Liver (tissue), 3 donors: ENCODE measurements around the gene TPSB2.

Experiments
- EGR1 ChIP-seq, 2 donors: IDR thresholded peaks; 2 replicates each; pipeline ENCODE4 v1.6.1; 2016 to 2018; ENCODE audit warnings: antibody characterized with exemption in 2 of 2, low read depth in 2 of 2
- REST ChIP-seq: IDR thresholded peaks from 2 replicates; pipeline ENCODE4 v1.6.1; 2016; ENCODE audit warnings: antibody characterized with exemption, mild to moderate bottlenecking
- ZBTB33 ChIP-seq: IDR thresholded peaks from 2 replicates; pipeline ENCODE4 v1.6.1; 2016; ENCODE audit warnings: antibody characterized with exemption
- TF ChIP-seq, protein P1 (sequence below): fragments of 150-350 bp; IDR thresholded peaks from 2 replicates; pipeline ENCODE4 v1.5.1; 2017; ENCODE audit warnings: improper control_type of control experiment, low read depth, low read length; ENCODE audit not compliant: missing input control
- donor health status: healthy.
- donor health status: healthy.

DNA sequence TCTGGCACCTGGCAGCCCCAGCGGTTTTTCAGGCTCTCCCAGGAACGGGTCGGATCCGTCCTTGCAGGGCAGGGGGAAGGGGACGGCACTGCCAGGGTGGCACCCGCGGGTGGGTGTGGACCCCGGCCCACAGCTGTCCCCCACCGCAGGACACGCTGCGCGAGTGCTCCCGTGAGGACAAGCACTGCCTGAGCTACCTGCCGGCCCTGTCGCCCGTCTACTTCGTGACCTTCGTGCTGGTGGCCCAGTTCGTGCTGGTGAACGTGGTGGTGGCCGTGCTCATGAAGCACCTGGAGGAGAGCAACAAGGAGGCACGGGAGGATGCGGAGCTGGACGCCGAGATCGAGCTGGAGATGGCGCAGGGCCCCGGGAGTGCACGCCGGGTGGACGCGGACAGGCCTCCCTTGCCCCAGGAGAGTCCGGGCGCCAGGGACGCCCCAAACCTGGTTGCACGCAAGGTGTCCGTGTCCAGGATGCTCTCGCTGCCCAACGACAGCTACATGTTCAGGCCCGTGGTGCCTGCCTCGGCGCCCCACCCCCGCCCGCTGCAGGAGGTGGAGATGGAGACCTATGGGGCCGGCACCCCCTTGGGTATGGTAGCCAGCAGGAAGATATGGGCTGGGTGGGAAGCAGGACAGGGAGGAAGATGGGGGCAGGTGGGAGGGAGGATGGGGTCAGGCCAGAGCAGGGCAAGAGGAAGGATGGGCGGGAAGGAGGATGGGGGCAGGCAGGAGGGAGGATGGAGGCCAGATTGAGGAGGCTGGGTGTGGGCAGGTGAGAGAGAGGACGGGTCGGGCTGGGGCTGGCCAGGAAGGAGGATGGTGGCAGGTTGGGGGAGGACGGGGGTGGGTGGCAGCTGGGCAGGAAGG, 11.7 kb downstream of the TPSB2 start:
- TF ChIP-seq, protein P1, sequence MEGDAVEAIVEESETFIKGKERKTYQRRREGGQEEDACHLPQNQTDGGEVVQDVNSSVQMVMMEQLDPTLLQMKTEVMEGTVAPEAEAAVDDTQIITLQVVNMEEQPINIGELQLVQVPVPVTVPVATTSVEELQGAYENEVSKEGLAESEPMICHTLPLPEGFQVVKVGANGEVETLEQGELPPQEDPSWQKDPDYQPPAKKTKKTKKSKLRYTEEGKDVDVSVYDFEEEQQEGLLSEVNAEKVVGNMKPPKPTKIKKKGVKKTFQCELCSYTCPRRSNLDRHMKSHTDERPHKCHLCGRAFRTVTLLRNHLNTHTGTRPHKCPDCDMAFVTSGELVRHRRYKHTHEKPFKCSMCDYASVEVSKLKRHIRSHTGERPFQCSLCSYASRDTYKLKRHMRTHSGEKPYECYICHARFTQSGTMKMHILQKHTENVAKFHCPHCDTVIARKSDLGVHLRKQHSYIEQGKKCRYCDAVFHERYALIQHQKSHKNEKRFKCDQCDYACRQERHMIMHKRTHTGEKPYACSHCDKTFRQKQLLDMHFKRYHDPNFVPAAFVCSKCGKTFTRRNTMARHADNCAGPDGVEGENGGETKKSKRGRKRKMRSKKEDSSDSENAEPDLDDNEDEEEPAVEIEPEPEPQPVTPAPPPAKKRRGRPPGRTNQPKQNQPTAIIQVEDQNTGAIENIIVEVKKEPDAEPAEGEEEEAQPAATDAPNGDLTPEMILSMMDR: no peak
- TF ChIP-seq ZBTB33 (no peak), REST (no peak), EGR1 (IDR thresholded peaks at IDR 0.05; ENCODE audit: low read depth in 2 of 2) (no peak)
